ENCODE results near the gene ISOC2. TPM values are rescaled to one million over a fixed set of nuclear protein-coding genes. Genes with fewer than 3 reads are reported as not detected.

ISOC2 gene
- total and polyA plus RNA-seq, 9 of the 15 experiments (the other 6 are each of a cell fraction or from before 2014, with no cell fraction given), result 1.2 to 229 (median 58.3) TPM

GRCh38 chr19:55406826-55407549 is 54.5 kb downstream of the ISOC2 start:
- Histone ChIP-seq H3K4me1 (replicated peaks in 1 of 2; ENCODE audit: control insufficient read depth in 2 of 2, insufficient read depth in 2 of 2, low read length in 2 of 2) (peaks cover 19 to 45% of the 10 kb centered on the region in 2 experiments), H3K4me3 (peak overlapping the region; percentile 98), H2AFZ (ENCODE audit: low read depth, low read length) (no peak overlapping the region), H3K79me2 (ENCODE audit: control insufficient read depth, insufficient read depth, low read length) (peaks cover 49% of the 10 kb centered on the region), H3K9me3 (replicated peaks; ENCODE audit: control insufficient read depth, insufficient read depth, low read depth, low read length) (peaks cover 18% of the 10 kb centered on the region), H4K20me1 (replicated peaks; ENCODE audit: control insufficient read depth, insufficient read depth, low read length) (peaks cover 29% of the 10 kb centered on the region), H3K27me3 (ENCODE audit: control insufficient read depth in 2 of 2, insufficient read depth in 2 of 2, low read length in 2 of 2) (no peaks in the 10 kb centered on the region), H3K9me1 (ENCODE audit: control insufficient read depth, insufficient read depth, low read length) (peaks cover 6% of the 10 kb centered on the region), H3K36me3 (ENCODE audit: control insufficient read depth, insufficient read depth, low read length) (peaks cover 47% of the 10 kb centered on the region), H3K4me2 (ENCODE audit: insufficient read depth, low read length) (peak overlapping the region; percentile 96), H3K9ac (ENCODE audit: insufficient read depth in 1 of 2, low read depth in 2 of 2, low read length in 2 of 2) (peak overlapping the region; percentile 95 to 99), H3K27ac (ENCODE audit: extremely low read depth, low read depth, low read length) (peak overlapping the region; percentile 100)
- intact Hi-C loops (cut with micrococcal nuclease), result no loop called here
- ChIA-PET POLR2A (interaction anchor here (0.6 to 6.6 kb wide), 44 partner anchors 10 to 766 kb away, joined by 3 to 195 read pairs (median 5); partner anchors contain the start of genes ISOC2, PPP1R12C, PPP6R1 and PTPRH), CTCF (ENCODE audit: low intra/inter-chr PET ratio) (no interaction called here)
- ATAC-seq (peak; percentile 35), FAIRE-seq (no peak), DNase-seq (ENCODE audit: extremely low read depth in 1 of 4, low spot score in 3 of 4) (peak; percentile 44 to 83 (median 63))
- 3% methylated on average over 33 of the region's 35 CpGs for WGBS (ENCODE audit: insufficient coverage, low coverage, missing lambda C conversion rate)
- in situ Hi-C loops (cut with MboI), result no loop called here
- no TSS peak for BruUV-seq (replicated peaks)
- TF ChIP-seq NR3C1 (CRISPR knock-in tag; IDR thresholded peaks at IDR 0.05) (0 out of 2 replicates have a peak, but pooled peaks have one; percentile 20), ELF4 (CRISPR knock-in tag; IDR thresholded peaks at IDR 0.05) (0 out of 2 replicates have a peak, but pooled peaks have one; percentile 13), ATF3 (IDR thresholded peaks at IDR 0.05) (peak; percentile 38; the same call in 1 of the 2 replicates), ATF3 (CRISPR knock-in tag; conservative IDR thresholded peaks at IDR 0.05) (no peak), ZNF174 (CRISPR knock-in tag; IDR thresholded peaks at IDR 0.05) (no peak), ZNF347 (CRISPR knock-in tag; IDR thresholded peaks at IDR 0.05; ENCODE audit: low read depth) (no peak), CHD1 (IDR thresholded peaks at IDR 0.05; ENCODE audit: low read length) (peak; percentile 12), E2F3 (CRISPR knock-in tag; IDR thresholded peaks at IDR 0.05) (0 out of 2 replicates have a peak, but pooled peaks have one; percentile 43), PKNOX1 (IDR thresholded peaks at IDR 0.05) (peak; percentile 67), E2F1 (CRISPR knock-in tag; IDR thresholded peaks at IDR 0.05) (0 out of 2 replicates have a peak, but pooled peaks have one; percentile 20), VEZF1 (CRISPR knock-in tag; IDR thresholded peaks at IDR 0.05) (peak; percentile 62), SNRNP70 (optimal IDR thresholded peaks at IDR 0.05; ENCODE audit: low read depth, low read length) (peak; percentile 83), CREM (IDR thresholded peaks at IDR 0.05; ENCODE audit: low read depth) (0 out of 2 replicates have a peak, but pooled peaks have one; percentile 22), NR2C2 (CRISPR knock-in tag; IDR thresholded peaks at IDR 0.05) (0 out of 2 replicates have a peak, but pooled peaks have one; percentile 22), NR2C2 (tag; IDR thresholded peaks at IDR 0.05) (no peak), ZBTB7A (IDR thresholded peaks at IDR 0.05; ENCODE audit: borderline replicate concordance, control insufficient read depth, low read depth, low read length) (0 out of 2 replicates have a peak, but pooled peaks have one; percentile 6), HNRNPUL1 (IDR thresholded peaks at IDR 0.05; ENCODE audit: low read length) (0 out of 2 replicates have a peak, but pooled peaks have one; percentile 17)
